ENCODE results near the gene NR3C1. TPM values are rescaled to one million over a fixed set of nuclear protein-coding genes. Genes with fewer than 3 reads are reported as not detected.

The NR3C1 gene
- total RNA-seq, 1 experiment from 2014 or later, result 16.0 TPM

DNA sequence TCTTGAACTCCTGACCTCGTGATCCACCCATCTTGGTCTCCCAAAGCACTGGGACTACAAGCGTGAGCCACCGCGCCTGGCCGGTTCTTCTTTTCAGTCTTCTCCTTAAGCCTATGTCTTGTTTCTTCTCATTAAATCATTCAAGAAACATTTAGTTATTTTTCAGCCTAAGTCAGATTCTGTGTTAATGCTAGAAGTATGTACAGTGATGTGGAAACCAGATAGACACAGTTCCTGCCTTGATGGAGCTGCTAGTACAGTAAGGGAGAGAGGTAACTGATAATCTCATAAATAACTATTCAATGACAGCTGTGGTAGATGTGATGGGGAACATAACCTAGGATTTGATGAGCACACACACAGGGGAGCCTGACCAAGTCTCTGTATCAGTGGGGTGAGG, 46.3 kb upstream of the NR3C1 start:
- intact Hi-C loops (cut with micrococcal nuclease), result no loop called here
- Histone ChIP-seq H3K9ac (ENCODE audit: low read length) (no peak overlapping the region), H3K9me3 (ENCODE audit: control insufficient read depth in 1 of 2, insufficient read depth in 1 of 2, low read depth in 1 of 2, low read length in 2 of 2) (no peaks in the 10 kb centered on the region), H3K4me2 (ENCODE audit: low read length) (no peak overlapping the region), H3K27ac (ENCODE audit: low read depth, low read length) (no peak overlapping the region), H2AFZ (ENCODE audit: low read depth, low read length, poor library complexity, severe bottlenecking) (no peak overlapping the region), H3K36me3 (ENCODE audit: control insufficient read depth in 1 of 2, insufficient read depth in 2 of 2, low read length in 2 of 2) (no peaks in the 10 kb centered on the region), H3K4me1 (ENCODE audit: control insufficient read depth in 1 of 2, insufficient read depth in 2 of 2, low read length in 2 of 2) (no peaks in the 10 kb centered on the region), H4K20me1 (ENCODE audit: insufficient read depth) (no peaks in the 10 kb centered on the region), H3K79me2 (ENCODE audit: insufficient read depth, low read length) (no peaks in the 10 kb centered on the region), H3K4me3 (replicated peaks in 1 of 2; ENCODE audit: low read depth in 1 of 2, low read length in 2 of 2) (no peak overlapping the region), H3K27me3 (ENCODE audit: insufficient read depth, low read length) (no peaks in the 10 kb centered on the region), H3K9me2 (ENCODE audit: insufficient read depth) (no peaks in the 10 kb centered on the region)
- BruUV-seq (replicated peaks), result no TSS peak
- TF ChIP-seq ZFX (IDR thresholded peaks at IDR 0.05) (no peak), EGR1 (IDR thresholded peaks at IDR 0.05; ENCODE audit: low read depth) (no peak), CBX3 (IDR thresholded peaks at IDR 0.05; ENCODE audit: low read depth) (no peak), FOSL1 (IDR thresholded peaks at IDR 0.05; ENCODE audit: low read depth) (no peak)
- TF ChIP-seq, protein P1, sequence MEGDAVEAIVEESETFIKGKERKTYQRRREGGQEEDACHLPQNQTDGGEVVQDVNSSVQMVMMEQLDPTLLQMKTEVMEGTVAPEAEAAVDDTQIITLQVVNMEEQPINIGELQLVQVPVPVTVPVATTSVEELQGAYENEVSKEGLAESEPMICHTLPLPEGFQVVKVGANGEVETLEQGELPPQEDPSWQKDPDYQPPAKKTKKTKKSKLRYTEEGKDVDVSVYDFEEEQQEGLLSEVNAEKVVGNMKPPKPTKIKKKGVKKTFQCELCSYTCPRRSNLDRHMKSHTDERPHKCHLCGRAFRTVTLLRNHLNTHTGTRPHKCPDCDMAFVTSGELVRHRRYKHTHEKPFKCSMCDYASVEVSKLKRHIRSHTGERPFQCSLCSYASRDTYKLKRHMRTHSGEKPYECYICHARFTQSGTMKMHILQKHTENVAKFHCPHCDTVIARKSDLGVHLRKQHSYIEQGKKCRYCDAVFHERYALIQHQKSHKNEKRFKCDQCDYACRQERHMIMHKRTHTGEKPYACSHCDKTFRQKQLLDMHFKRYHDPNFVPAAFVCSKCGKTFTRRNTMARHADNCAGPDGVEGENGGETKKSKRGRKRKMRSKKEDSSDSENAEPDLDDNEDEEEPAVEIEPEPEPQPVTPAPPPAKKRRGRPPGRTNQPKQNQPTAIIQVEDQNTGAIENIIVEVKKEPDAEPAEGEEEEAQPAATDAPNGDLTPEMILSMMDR (IDR thresholded peaks at IDR 0.05 in 2 of 3, conservative IDR thresholded peaks at IDR 0.05 in 1 of 3; ENCODE audit: borderline replicate concordance in 1 of 3, insufficient read depth in 1 of 3, low read depth in 2 of 3, low read length in 2 of 3), result no peak
- ChIA-PET RAD21 (ENCODE audit: low non-redundant PET in 1 of 2, low total read pairs in 2 of 2, uncharacterized antibody in 2 of 2, unreplicated experiment in 2 of 2) (no interaction called here), POLR2A (no interaction called here), CTCF (no interaction called here)
- no peak for ATAC-seq
- no peak for DNase-seq (ENCODE audit: low read depth, low spot score)

DNA sequence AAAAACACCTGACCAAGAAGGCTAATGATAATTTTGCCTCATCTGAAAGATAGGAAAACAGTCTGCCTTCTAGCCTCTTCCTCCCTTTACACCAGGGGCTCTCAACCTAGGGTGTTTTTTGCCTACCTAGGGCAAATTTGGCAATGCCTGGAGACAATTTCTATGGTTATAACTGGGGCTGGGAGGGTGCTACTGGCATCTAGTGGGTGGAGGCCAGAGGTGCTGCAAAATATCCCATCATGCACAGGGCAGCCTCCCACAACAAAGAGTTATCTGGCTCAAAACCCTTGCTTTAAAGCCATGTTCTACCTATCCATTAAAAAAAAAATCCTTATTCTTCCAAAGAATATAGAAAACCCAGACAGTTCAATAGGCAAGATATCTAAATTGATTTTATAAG, 45.0 kb upstream of the NR3C1 start:
- Histone ChIP-seq H3K4me2 (ENCODE audit: low read length) (no peak overlapping the region), H3K4me1 (ENCODE audit: control insufficient read depth in 1 of 2, insufficient read depth in 2 of 2, low read length in 2 of 2) (no peaks in the 10 kb centered on the region), H3K27ac (ENCODE audit: low read depth, low read length) (no peak overlapping the region), H3K79me2 (ENCODE audit: insufficient read depth, low read length) (no peaks in the 10 kb centered on the region), H3K4me3 (replicated peaks in 1 of 2; ENCODE audit: low read depth in 1 of 2, low read length in 2 of 2) (no peak overlapping the region), H4K20me1 (ENCODE audit: insufficient read depth) (no peaks in the 10 kb centered on the region), H3K36me3 (ENCODE audit: control insufficient read depth in 1 of 2, insufficient read depth in 2 of 2, low read length in 2 of 2) (no peaks in the 10 kb centered on the region), H3K9ac (ENCODE audit: low read length) (no peak overlapping the region), H3K9me3 (ENCODE audit: control insufficient read depth in 1 of 2, insufficient read depth in 1 of 2, low read depth in 1 of 2, low read length in 2 of 2) (no peaks in the 10 kb centered on the region), H2AFZ (ENCODE audit: low read depth, low read length, poor library complexity, severe bottlenecking) (peak overlapping the region; percentile 51), H3K27me3 (ENCODE audit: insufficient read depth, low read length) (no peaks in the 10 kb centered on the region), H3K9me2 (ENCODE audit: insufficient read depth) (no peaks in the 10 kb centered on the region)
- RAD21 ChIA-PET (ENCODE audit: low non-redundant PET in 1 of 2, low total read pairs in 2 of 2, uncharacterized antibody in 2 of 2, unreplicated experiment in 2 of 2), result no interaction called here
- ATAC-seq, result peak; percentile 87
- DNase-seq (ENCODE audit: low read depth, low spot score), result peak; percentile 2
- intact Hi-C loops (cut with micrococcal nuclease), result no loop called here
- POLR2A ChIA-PET, result no interaction called here
- BruUV-seq (replicated peaks), result no TSS peak
- TF ChIP-seq, protein P2, sequence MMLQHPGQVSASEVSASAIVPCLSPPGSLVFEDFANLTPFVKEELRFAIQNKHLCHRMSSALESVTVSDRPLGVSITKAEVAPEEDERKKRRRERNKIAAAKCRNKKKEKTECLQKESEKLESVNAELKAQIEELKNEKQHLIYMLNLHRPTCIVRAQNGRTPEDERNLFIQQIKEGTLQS (IDR thresholded peaks at IDR 0.05), result no peak
- TF ChIP-seq, protein P1 (IDR thresholded peaks at IDR 0.05 in 2 of 3, conservative IDR thresholded peaks at IDR 0.05 in 1 of 3; ENCODE audit: borderline replicate concordance in 1 of 3, insufficient read depth in 1 of 3, low read depth in 2 of 3, low read length in 2 of 3), result peak in 2 of 3 experiments; percentile 23 to 48; a peak in 3 of 6 replicates
- CTCF ChIA-PET, result no interaction called here

Measured in HCT116 (cell line).